ENCODE data around the gene CDS2.

CDS2 gene

GRCh38 chr20:5153612-5154542 lies 27.1 kb downstream of the CDS2 start:
- no peak for DNase-seq

GRCh38 chr20:5154543-5154925 lies 27.7 kb downstream of the CDS2 start:
- DNase-seq = no peak

- DNase-seq = no peak
Measured at GRCh38 chr20:5155404-5155803, 28.6 kb downstream of the CDS2 start.

- DNase-seq = no peak
Measured at GRCh38 chr20:5156675-5157448, 30.1 kb downstream of the CDS2 start.

GRCh38 chr20:5159928-5160327 lies 33.1 kb downstream of the CDS2 start:
- DNase-seq = no peak

GRCh38 chr20:5160882-5161281 lies 34.1 kb downstream of the CDS2 start:
- DNase-seq = no peak

- DNase-seq = no peak
Measured at GRCh38 chr20:5161536-5162164, 34.8 kb downstream of the CDS2 start.

- DNase-seq = no peak
Measured at GRCh38 chr20:5164645-5165625, 38.1 kb downstream of the CDS2 start.

GRCh38 chr20:5168651-5169396 lies 42.0 kb downstream of the CDS2 start:
- DNase-seq = no peak

GRCh38 chr20:5170341-5170740 lies 43.5 kb downstream of the CDS2 start:
- no peak for DNase-seq

GRCh38 chr20:5171064-5171789 lies 44.4 kb downstream of the CDS2 start:
- DNase-seq = no peak

- DNase-seq = no peak
Measured at GRCh38 chr20:5171790-5172164, 45.0 kb downstream of the CDS2 start.

GRCh38 chr20:5172167-5172601 lies 45.4 kb downstream of the CDS2 start:
- DNase-seq = no peak

- no peak for DNase-seq
Measured at GRCh38 chr20:5172903-5173463, 46.2 kb downstream of the CDS2 start.

- no peak for DNase-seq
Measured at GRCh38 chr20:5173751-5174150, 46.9 kb downstream of the CDS2 start.

- no peak for DNase-seq
Measured at GRCh38 chr20:5177071-5177470, 50.3 kb downstream of the CDS2 start.

GRCh38 chr20:5178046-5178445 lies 51.2 kb downstream of the CDS2 start:
- no peak for DNase-seq

GRCh38 chr20:5180421-5180820 lies 53.6 kb downstream of the CDS2 start:
- no peak for DNase-seq

- DNase-seq = no peak
Measured at GRCh38 chr20:5180933-5181332, 54.1 kb downstream of the CDS2 start.

GRCh38 chr20:5181492-5181891 lies 54.7 kb downstream of the CDS2 start:
- DNase-seq = no peak

GRCh38 chr20:5181958-5182357 lies 55.1 kb downstream of the CDS2 start:
- DNase-seq = no peak
